ENCODE results near the gene TM2D3. TPM values are rescaled to one million over a fixed set of nuclear protein-coding genes. Genes with fewer than 3 reads are reported as not detected.

TM2D3 gene
- total RNA-seq, 2 donors from 2014 or later = 42.6 to 45.6 TPM

Other genes starting within 250 kb of the TM2D3 start
- 1 to 10 TPM in 1 of 2 donors, under 1 TPM in 1; 0.56 to 1.3 TPM for gene PCSK6, start 162.7 kb downstream of the TM2D3 start, total RNA-seq
- 10 to 100 TPM; 20.6 to 33.0 TPM for gene TARS3, start 72.1 kb upstream of the TM2D3 start, total RNA-seq
- not detected for gene OR4F6, start 151.1 kb upstream of the TM2D3 start, total RNA-seq
- not detected for gene OR4F15, start 159.8 kb upstream of the TM2D3 start, total RNA-seq

Measured in activated T-helper 17 cell treated with anti-CD3 and anti-CD28 coated beads, Interleukin-2, amount 50 U/mL, for 72 hours (primary cell).